GM12891 (cell line): ENCODE data around the gene TCERG1L.

ENCODE experiments used
- PAX5 ChIP-seq: IDR thresholded peaks from 2 replicates; pipeline ENCODE4 v1.6.1; 2011; ENCODE audit warnings: low read length, moderate library complexity, mild to moderate bottlenecking; ENCODE audit not compliant: insufficient read depth, severe bottlenecking
- POLR2A ChIP-seq: IDR thresholded peaks from 2 replicates; pipeline ENCODE4 v1.6.1; 2011; ENCODE audit warnings: low read depth, low read length, control low read depth
- POLR2AphosphoS5 ChIP-seq: IDR thresholded peaks from 2 replicates; pipeline ENCODE4 v1.6.1; 2011; ENCODE audit warnings: low read depth, low read length, control low read depth
- POU2F2 ChIP-seq: IDR thresholded peaks from 2 replicates; pipeline ENCODE4 v1.6.1; 2011; ENCODE audit warnings: low read depth, mild to moderate bottlenecking, control low read depth, low read length, moderate library complexity
- SPI1 ChIP-seq: IDR thresholded peaks from 2 replicates; pipeline ENCODE4 v1.6.1; 2011; ENCODE audit warnings: low read depth, low read length, control low read depth
- TAF1 ChIP-seq: IDR thresholded peaks from 2 replicates; pipeline ENCODE4 v1.6.1; 2011; ENCODE audit warnings: low read depth, low read length, control low read depth

- no peak for TF ChIP-seq POLR2A
- TF ChIP-seq POLR2AphosphoS5, result no peak
- TF ChIP-seq TAF1, result no peak
- TF ChIP-seq SPI1, result no peak
- no peak for TF ChIP-seq POU2F2
- no peak for TF ChIP-seq PAX5
Observed at GRCh38 chr10:131273476-131273875, 38.0 kb downstream of the TCERG1L start.
